ENCODE results near the gene ARG2.

Gene ARG2

DNA sequence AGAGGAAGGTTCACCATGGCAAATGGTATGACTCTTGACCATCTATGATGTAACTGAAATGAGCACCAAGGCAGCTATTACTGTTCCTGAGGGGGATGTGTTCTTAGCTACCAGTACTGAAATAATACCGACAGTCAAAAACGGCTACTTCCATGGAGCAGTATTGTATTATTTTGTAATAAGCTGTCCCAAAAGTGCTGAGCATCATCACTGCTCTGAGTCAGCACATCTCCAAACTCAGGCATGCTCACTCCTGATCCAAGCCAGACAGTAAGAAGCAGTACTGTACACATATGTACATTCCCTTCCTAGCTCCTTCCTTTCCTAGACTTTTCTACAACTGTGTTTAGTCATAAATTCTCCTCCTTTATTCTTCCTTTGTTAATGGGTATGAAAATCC is 46.1 kb downstream of the ARG2 start:
- Histone ChIP-seq H3K27me3 (ENCODE audit: control insufficient read depth in 1 of 2, insufficient read depth in 2 of 2, low read length in 2 of 2) (no peaks in the 10 kb centered on the region), H3K36me3 (ENCODE audit: control insufficient read depth in 2 of 2, insufficient read depth in 2 of 2, low read length in 2 of 2) (no peaks in the 10 kb centered on the region), H3K9me3 (ENCODE audit: control insufficient read depth in 2 of 2, low read length in 2 of 2) (no peaks in the 10 kb centered on the region), H3K9ac (ENCODE audit: low read length in 2 of 2) (no peak overlapping the region), H3K27ac (ENCODE audit: low read length) (no peak overlapping the region), H3K4me3 (ENCODE audit: low read length in 2 of 2) (no peak overlapping the region), H3K4me1 (ENCODE audit: control insufficient read depth, insufficient read depth, low read length) (peaks cover 9% of the 10 kb centered on the region)

DNA sequence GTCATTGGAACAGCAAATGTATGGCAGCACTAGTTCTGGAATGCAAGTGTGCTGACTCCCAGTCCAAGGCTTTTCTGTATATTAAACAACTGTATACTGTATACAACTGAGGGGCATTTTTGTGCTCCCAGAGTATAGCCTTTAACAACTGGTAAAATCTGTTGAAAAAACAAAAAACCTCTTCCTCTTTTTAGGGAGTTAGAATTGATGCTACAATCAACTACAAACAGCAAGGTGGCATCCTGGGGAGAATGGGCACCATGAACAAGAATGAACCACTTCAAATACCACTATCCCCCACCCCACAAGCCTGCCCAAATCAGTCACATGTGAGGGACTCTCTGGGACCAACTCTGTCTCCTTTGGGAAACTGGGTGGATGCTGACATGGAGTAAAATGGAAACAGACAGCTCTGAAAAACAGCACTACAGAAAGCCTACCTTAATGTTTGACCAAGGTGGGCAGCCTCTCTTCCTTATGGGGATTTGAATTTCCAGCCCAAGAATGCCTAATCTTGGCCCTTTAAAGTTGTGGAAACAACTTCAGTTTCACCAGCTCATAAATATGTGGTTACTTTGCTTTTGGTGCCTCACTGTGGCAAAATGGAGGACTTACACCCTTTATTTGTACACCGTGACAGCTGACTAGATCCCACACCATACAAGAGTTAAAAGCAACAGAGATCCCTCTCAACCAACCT is 47.2 kb downstream of the ARG2 start:
- Histone ChIP-seq H3K4me3 (ENCODE audit: low read length in 2 of 2) (no peak overlapping the region), H3K27ac (ENCODE audit: low read length) (no peak overlapping the region), H3K9ac (ENCODE audit: low read length in 2 of 2) (peak overlapping the region in 1 of 2 donors; percentile 29), H3K27me3 (ENCODE audit: control insufficient read depth in 1 of 2, insufficient read depth in 2 of 2, low read length in 2 of 2) (no peaks in the 10 kb centered on the region), H3K9me3 (ENCODE audit: control insufficient read depth in 2 of 2, low read length in 2 of 2) (no peaks in the 10 kb centered on the region), H3K4me1 (ENCODE audit: control insufficient read depth, insufficient read depth, low read length) (peaks cover 9% of the 10 kb centered on the region), H3K36me3 (ENCODE audit: control insufficient read depth in 2 of 2, insufficient read depth in 2 of 2, low read length in 2 of 2) (no peaks in the 10 kb centered on the region)

DNA sequence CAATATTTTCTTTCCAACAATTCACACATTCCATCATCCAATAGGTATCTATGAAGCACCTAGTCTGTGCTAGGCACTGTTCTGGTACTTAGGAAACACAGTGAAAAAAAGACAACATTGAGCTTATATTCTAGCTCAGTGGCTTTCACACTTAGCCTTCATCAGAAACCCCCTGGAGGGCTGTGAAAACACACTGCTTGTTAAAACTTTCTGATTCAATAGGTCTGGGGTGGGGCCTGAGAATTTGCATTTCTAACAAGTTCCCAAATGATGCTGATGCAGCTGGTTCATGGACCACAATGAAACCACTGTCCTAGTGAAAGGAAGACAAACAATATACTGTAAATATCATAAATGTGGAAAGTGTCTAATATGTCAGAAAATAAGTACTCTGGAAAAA is 48.8 kb downstream of the ARG2 start:
- no peaks in the 10 kb centered on the region for H3K36me3 ChIP-seq (ENCODE audit: control insufficient read depth in 2 of 2, insufficient read depth in 2 of 2, low read length in 2 of 2)
- no peak overlapping the region for H3K9ac ChIP-seq (ENCODE audit: low read length in 2 of 2)
- no peaks in the 10 kb centered on the region for H3K27me3 ChIP-seq (ENCODE audit: control insufficient read depth in 1 of 2, insufficient read depth in 2 of 2, low read length in 2 of 2)
- no peaks in the 10 kb centered on the region for H3K9me3 ChIP-seq (ENCODE audit: control insufficient read depth in 2 of 2, low read length in 2 of 2)
- H3K4me1 ChIP-seq (ENCODE audit: control insufficient read depth, insufficient read depth, low read length) = peaks cover 20% of the 10 kb centered on the region
- no peak overlapping the region for H3K27ac ChIP-seq (ENCODE audit: low read length)
- no peak overlapping the region for H3K4me3 ChIP-seq (ENCODE audit: low read length in 2 of 2)

DNA sequence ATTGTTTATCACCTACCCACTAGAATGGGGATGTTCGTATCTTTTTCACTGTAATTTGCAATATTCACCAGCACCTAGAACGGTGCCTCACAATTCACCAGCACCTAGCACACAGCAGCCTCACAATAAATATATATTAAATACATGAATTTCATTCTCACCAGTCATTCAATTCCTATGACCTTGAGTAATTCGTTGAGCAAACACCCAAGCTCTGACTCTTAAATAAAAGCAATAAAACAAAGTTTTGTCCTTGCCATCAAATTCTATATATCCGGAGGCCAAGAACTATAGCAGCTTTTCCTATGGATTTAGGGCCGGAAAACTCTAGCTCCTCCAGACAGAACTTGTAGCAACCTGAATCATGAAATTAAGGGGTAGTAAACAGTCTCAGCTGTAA is 53.7 kb downstream of the ARG2 start:
- Histone ChIP-seq H3K9me3 (ENCODE audit: control insufficient read depth in 2 of 2, low read length in 2 of 2) (no peaks in the 10 kb centered on the region), H3K27me3 (ENCODE audit: control insufficient read depth in 1 of 2, insufficient read depth in 2 of 2, low read length in 2 of 2) (no peaks in the 10 kb centered on the region), H3K9ac (ENCODE audit: low read length in 2 of 2) (peak overlapping the region; percentile 86 to 93), H3K36me3 (ENCODE audit: control insufficient read depth in 2 of 2, insufficient read depth in 2 of 2, low read length in 2 of 2) (peaks cover 10% of the 10 kb centered on the region in 2 donors), H3K27ac (ENCODE audit: low read length) (no peak overlapping the region), H3K4me3 (ENCODE audit: low read length in 2 of 2) (peak overlapping the region; percentile 74 to 94), H3K4me1 (ENCODE audit: control insufficient read depth, insufficient read depth, low read length) (peaks cover 25% of the 10 kb centered on the region)

DNA sequence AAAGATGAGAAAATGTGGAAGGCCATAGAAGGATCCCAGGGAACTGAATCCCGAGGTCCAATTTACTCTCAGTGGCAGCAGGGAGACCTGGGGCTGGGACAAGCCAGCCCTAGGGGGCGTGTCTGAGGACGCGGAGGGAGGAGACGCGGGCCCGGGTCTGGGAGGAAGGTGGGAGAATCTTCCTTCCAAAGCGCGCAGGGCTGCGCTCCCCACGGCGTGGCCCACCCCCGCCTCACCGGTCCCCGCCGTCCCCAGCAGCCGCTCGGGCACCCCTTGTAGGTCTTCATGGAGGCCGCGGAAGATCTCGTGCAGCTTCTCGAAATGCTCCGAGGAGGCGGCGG is 54.4 kb downstream of the ARG2 start:
- H3K9me3 ChIP-seq (ENCODE audit: control insufficient read depth in 2 of 2, low read length in 2 of 2) = no peaks in the 10 kb centered on the region
- peaks cover 25% of the 10 kb centered on the region for H3K4me1 ChIP-seq (ENCODE audit: control insufficient read depth, insufficient read depth, low read length)
- no peaks in the 10 kb centered on the region for H3K27me3 ChIP-seq (ENCODE audit: control insufficient read depth in 1 of 2, insufficient read depth in 2 of 2, low read length in 2 of 2)
- peak overlapping the region; percentile 92 for H3K27ac ChIP-seq (ENCODE audit: low read length)
- peak overlapping the region; percentile 74 to 94 for H3K4me3 ChIP-seq (ENCODE audit: low read length in 2 of 2)
- peaks cover 10% of the 10 kb centered on the region in 2 donors for H3K36me3 ChIP-seq (ENCODE audit: control insufficient read depth in 2 of 2, insufficient read depth in 2 of 2, low read length in 2 of 2)
- H3K9ac ChIP-seq (ENCODE audit: low read length in 2 of 2) = peak overlapping the region; percentile 86 to 93

DNA sequence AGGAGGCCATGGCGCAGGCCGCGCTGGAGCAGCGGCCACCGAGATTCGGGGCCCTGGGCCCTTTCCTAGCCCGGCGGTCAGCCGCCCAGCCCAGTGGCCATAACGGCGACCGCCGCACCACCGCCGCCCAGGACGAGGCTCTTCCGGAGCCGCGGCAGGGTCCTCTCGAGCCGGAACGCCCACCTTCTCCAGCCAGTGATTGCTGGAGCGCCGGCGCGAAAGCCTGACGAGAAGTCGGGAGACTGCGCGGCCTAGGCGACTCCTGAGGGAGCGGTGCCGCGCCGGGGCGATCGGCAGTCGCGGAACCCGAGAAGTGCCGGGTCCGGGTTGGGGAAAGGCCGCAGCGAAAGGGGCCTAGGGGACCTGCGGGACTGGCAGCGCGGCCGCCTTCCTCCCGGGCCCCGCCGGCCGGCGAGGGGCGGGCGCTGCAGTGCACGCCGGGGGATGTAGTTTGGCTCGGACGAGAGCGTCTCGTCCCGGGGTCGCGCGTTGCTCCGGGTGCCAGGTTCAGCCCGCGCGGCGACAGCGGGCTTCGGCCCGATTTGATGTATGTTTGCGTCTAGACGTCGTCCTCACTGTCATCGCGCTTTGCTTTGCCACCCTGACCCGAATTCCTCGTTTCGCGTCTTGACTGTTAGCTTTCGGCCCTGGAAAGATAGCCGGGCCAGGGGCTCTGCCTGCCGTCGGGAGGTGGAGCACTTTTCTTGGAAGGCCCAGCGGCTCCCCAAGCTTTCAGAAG is 54.9 kb downstream of the ARG2 start, which contains the start of gene VTI1B:
VTI1B (minus strand) TSS at position 153 of the 739 bp plus-strand sequence; CDS start at position 10, 143 bp downstream.
- peaks cover 25% of the 10 kb centered on the region for H3K4me1 ChIP-seq (ENCODE audit: control insufficient read depth, insufficient read depth, low read length)
- peaks cover 10% of the 10 kb centered on the region in 2 donors for H3K36me3 ChIP-seq (ENCODE audit: control insufficient read depth in 2 of 2, insufficient read depth in 2 of 2, low read length in 2 of 2)
- H3K27ac ChIP-seq (ENCODE audit: low read length) = peak within 1 kb of the TSS; percentile 92
- H3K9me3 ChIP-seq (ENCODE audit: control insufficient read depth in 2 of 2, low read length in 2 of 2) = no peaks in the 10 kb centered on the region
- no peaks in the 10 kb centered on the region for H3K27me3 ChIP-seq (ENCODE audit: control insufficient read depth in 1 of 2, insufficient read depth in 2 of 2, low read length in 2 of 2)
- H3K9ac ChIP-seq (ENCODE audit: low read length in 2 of 2) = peak within 1 kb of the TSS; percentile 86 to 93
- peak within 1 kb of the TSS; percentile 74 to 94 for H3K4me3 ChIP-seq (ENCODE audit: low read length in 2 of 2)

DNA sequence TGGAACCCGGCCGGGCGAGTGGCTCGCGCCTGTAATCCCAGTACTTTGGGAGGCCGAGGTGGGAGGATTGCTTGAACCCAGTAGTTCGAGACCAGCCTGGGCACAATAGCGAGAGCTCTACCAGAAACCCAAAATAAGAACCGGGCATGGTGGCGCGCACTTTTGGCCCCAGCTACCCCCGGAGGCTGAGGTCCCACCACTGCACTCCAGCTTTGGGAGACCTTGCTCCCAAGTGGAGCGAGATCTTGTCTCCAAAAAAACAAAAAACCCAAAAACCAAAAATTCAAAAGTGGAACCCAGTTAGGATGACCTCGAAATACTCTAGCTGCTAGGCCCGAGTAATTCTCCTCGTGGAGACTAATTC is 55.5 kb downstream of the ARG2 start:
- peak overlapping the region; percentile 74 to 94 for H3K4me3 ChIP-seq (ENCODE audit: low read length in 2 of 2)
- H3K27me3 ChIP-seq (ENCODE audit: control insufficient read depth in 1 of 2, insufficient read depth in 2 of 2, low read length in 2 of 2) = no peaks in the 10 kb centered on the region
- peak overlapping the region; percentile 86 to 93 for H3K9ac ChIP-seq (ENCODE audit: low read length in 2 of 2)
- H3K27ac ChIP-seq (ENCODE audit: low read length) = peak overlapping the region; percentile 92
- peaks cover 25% of the 10 kb centered on the region for H3K4me1 ChIP-seq (ENCODE audit: control insufficient read depth, insufficient read depth, low read length)
- H3K36me3 ChIP-seq (ENCODE audit: control insufficient read depth in 2 of 2, insufficient read depth in 2 of 2, low read length in 2 of 2) = peaks cover 10 to 12% of the 10 kb centered on the region in 2 donors
- H3K9me3 ChIP-seq (ENCODE audit: control insufficient read depth in 2 of 2, low read length in 2 of 2) = no peaks in the 10 kb centered on the region

DNA sequence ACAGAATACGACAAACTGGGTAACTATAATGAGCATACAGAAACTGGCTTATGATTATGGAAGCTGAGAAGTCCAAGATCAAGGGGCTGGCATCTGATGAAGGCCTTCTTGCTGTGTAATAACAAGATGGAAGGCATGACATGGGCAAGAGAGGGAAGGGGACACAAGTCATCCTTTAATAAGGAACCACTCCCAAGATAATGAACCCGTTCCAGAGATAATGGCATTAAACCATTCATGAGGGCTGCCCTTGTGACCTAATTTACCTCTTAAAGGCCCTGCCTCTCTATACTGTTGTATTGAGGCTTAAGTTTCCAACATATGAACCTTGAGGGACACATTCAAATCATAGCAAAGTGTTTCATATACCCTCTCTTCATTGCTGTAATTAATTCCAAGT is 59.3 kb downstream of the ARG2 start:
- H3K27ac ChIP-seq (ENCODE audit: low read length) = no peak overlapping the region
- no peaks in the 10 kb centered on the region for H3K9me3 ChIP-seq (ENCODE audit: control insufficient read depth in 2 of 2, low read length in 2 of 2)
- H3K4me3 ChIP-seq (ENCODE audit: low read length in 2 of 2) = no peak overlapping the region
- H3K4me1 ChIP-seq (ENCODE audit: control insufficient read depth, insufficient read depth, low read length) = peaks cover 7% of the 10 kb centered on the region
- no peaks in the 10 kb centered on the region for H3K27me3 ChIP-seq (ENCODE audit: control insufficient read depth in 1 of 2, insufficient read depth in 2 of 2, low read length in 2 of 2)
- H3K9ac ChIP-seq (ENCODE audit: low read length in 2 of 2) = no peak overlapping the region
- peaks cover 12 to 13% of the 10 kb centered on the region in 2 donors for H3K36me3 ChIP-seq (ENCODE audit: control insufficient read depth in 2 of 2, insufficient read depth in 2 of 2, low read length in 2 of 2)

- peaks cover 16 to 20% of the 10 kb centered on the region in 2 donors for H3K36me3 ChIP-seq (ENCODE audit: control insufficient read depth in 2 of 2, insufficient read depth in 2 of 2, low read length in 2 of 2)
- H3K27ac ChIP-seq (ENCODE audit: low read length) = no peak overlapping the region
- no peak overlapping the region for H3K9ac ChIP-seq (ENCODE audit: low read length in 2 of 2)
- no peak overlapping the region for H3K4me3 ChIP-seq (ENCODE audit: low read length in 2 of 2)
- H3K27me3 ChIP-seq (ENCODE audit: control insufficient read depth in 1 of 2, insufficient read depth in 2 of 2, low read length in 2 of 2) = no peaks in the 10 kb centered on the region
- no peaks in the 10 kb centered on the region for H3K9me3 ChIP-seq (ENCODE audit: control insufficient read depth in 2 of 2, low read length in 2 of 2)
- peaks cover 4% of the 10 kb centered on the region for H3K4me1 ChIP-seq (ENCODE audit: control insufficient read depth, insufficient read depth, low read length)
Observed at GRCh38 chr14:67680121-67680602, 60.4 kb downstream of the ARG2 start.

DNA sequence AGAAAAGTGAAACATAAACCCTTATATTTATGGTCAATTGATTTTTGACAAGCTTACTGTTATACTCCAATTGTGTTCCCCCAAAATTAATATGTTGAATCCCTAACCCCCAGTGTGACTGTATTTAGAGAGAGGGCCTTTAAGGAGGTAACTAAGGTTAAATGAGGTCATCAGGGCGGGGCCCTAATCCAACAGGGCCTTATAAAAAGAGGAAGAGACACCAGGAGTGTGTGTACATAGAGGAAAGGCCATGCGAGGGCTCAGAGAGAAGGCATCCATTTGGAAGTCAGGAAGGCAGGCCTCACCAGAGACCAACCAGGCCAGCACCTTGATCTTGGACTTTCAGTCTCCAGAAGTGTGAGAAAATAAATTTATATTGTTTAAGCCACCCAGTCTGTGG is 61.2 kb downstream of the ARG2 start:
- Histone ChIP-seq H3K9ac (ENCODE audit: low read length in 2 of 2) (no peak overlapping the region), H3K4me1 (ENCODE audit: control insufficient read depth, insufficient read depth, low read length) (no peaks in the 10 kb centered on the region), H3K36me3 (ENCODE audit: control insufficient read depth in 2 of 2, insufficient read depth in 2 of 2, low read length in 2 of 2) (peaks cover 22 to 25% of the 10 kb centered on the region in 2 donors), H3K27me3 (ENCODE audit: control insufficient read depth in 1 of 2, insufficient read depth in 2 of 2, low read length in 2 of 2) (no peaks in the 10 kb centered on the region), H3K27ac (ENCODE audit: low read length) (no peak overlapping the region), H3K9me3 (ENCODE audit: control insufficient read depth in 2 of 2, low read length in 2 of 2) (no peaks in the 10 kb centered on the region), H3K4me3 (ENCODE audit: low read length in 2 of 2) (no peak overlapping the region)

DNA sequence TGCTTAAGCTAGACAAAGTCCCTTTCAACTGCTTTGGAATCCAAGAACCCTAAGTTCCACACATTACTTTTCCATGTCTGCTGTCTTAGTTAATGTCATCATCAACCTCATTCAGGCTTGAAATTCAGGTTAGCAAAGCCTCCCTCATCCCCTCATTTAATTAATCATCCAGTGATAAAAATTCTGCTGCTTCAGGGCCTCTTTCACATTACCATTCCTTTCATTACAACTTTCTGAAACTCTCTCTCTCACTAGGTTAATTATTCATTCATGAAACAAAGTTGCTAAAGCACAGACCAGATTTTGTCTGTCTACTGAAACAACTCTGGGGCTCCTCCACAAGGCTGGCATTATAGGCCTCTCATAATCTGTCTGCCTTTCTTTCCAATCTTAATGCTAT is 64.1 kb downstream of the ARG2 start:
- H3K9me3 ChIP-seq (ENCODE audit: control insufficient read depth in 2 of 2, low read length in 2 of 2) = no peaks in the 10 kb centered on the region
- H3K27ac ChIP-seq (ENCODE audit: low read length) = no peak overlapping the region
- H3K9ac ChIP-seq (ENCODE audit: low read length in 2 of 2) = no peak overlapping the region
- H3K27me3 ChIP-seq (ENCODE audit: control insufficient read depth in 1 of 2, insufficient read depth in 2 of 2, low read length in 2 of 2) = no peaks in the 10 kb centered on the region
- H3K4me1 ChIP-seq (ENCODE audit: control insufficient read depth, insufficient read depth, low read length) = no peaks in the 10 kb centered on the region
- peaks cover 26 to 30% of the 10 kb centered on the region in 2 donors for H3K36me3 ChIP-seq (ENCODE audit: control insufficient read depth in 2 of 2, insufficient read depth in 2 of 2, low read length in 2 of 2)
- H3K4me3 ChIP-seq (ENCODE audit: low read length in 2 of 2) = no peak overlapping the region

Measured in stomach smooth muscle (tissue), 2 donors.